IMR-90 (cell line): ENCODE results near the gene STRIP2. TPM values are rescaled to one million over a fixed set of nuclear protein-coding genes. Genes with fewer than 3 reads are reported as not detected.

ENCODE experiments used
- ATAC-seq: fragments of 200-7000 bp; cut with Tn5 transposase; 2 replicates; pipeline ENCODE4 v1.9.1; 2020; ENCODE audit warnings: low read depth, mild to moderate bottlenecking, moderate library complexity
- BruUV-seq: library from RNA; stranded (reverse); fragments of 400-500 nt; replicated peaks from 2 replicates; lab custom pipeline; 2021; lab: Mats Ljungman, UMichigan
- CTCF ChIA-PET: fragments of 300-600 bp; formaldehyde crosslinking; extraction: SDS; loops from one replicate; lab custom pipeline; 2021; ENCODE audit warnings: antibody characterized with exemption; lab: Yijun Ruan, JAX
- POLR2A ChIA-PET: fragments of 300-600 bp; sonication (Branson Sonifier 250); formaldehyde crosslinking; loops from one replicate; lab custom pipeline; 2022; ENCODE audit warnings: antibody characterized with exemption; ENCODE audit not compliant: unreplicated experiment; lab: Charles Lee
- DNase-seq: peaks from one replicate; pipeline ENCODE4 v3.0.0; 2013
- H2AFZ ChIP-seq: replicated peaks from 2 replicates; pipeline ENCODE3; 2013; ENCODE audit warnings: low read length, mild to moderate bottlenecking; ENCODE audit not compliant: poor library complexity
- H2AK5ac ChIP-seq: 2 replicates; pipeline ENCODE4 v1.6.1; 2013; ENCODE audit warnings: low read depth, low read length, inconsistent platforms
- H2AK9ac ChIP-seq: replicated peaks from 2 replicates; pipeline ENCODE3; 2013; ENCODE audit warnings: mild to moderate bottlenecking, low read depth, low read length, moderate library complexity; ENCODE audit not compliant: poor library complexity
- H2BK120ac ChIP-seq: 2 replicates; pipeline ENCODE4 v1.6.1; 2013; ENCODE audit warnings: low read depth, low read length, inconsistent platforms
- H2BK15ac ChIP-seq: 3 replicates; pipeline ENCODE4 v1.6.1; 2013; ENCODE audit warnings: low read depth, low read length, inconsistent platforms
- H2BK20ac ChIP-seq: 2 replicates; pipeline ENCODE4 v1.6.1; 2013; ENCODE audit warnings: low read depth, mild to moderate bottlenecking, inconsistent platforms, low read length, moderate library complexity
- H2BK5ac ChIP-seq: 2 replicates; pipeline ENCODE4 v1.6.1; 2013; ENCODE audit warnings: mild to moderate bottlenecking, low read depth, low read length, inconsistent platforms; ENCODE audit not compliant: poor library complexity, severe bottlenecking
- H3K14ac ChIP-seq: replicated peaks from 2 replicates; pipeline ENCODE4 v1.6.1; 2013; ENCODE audit warnings: low read depth, low read length, inconsistent platforms
- H3K18ac ChIP-seq: 2 replicates; pipeline ENCODE4 v1.6.1; 2013; ENCODE audit warnings: low read depth, low read length, control low read depth
- H3K23ac ChIP-seq: 2 replicates; pipeline ENCODE4 v1.6.1; 2013; ENCODE audit warnings: low read depth, low read length, inconsistent platforms
- H3K27ac ChIP-seq: 2 replicates; pipeline ENCODE4 v1.5.1; 2013; ENCODE audit warnings: mild to moderate bottlenecking, control low read depth, low read length; ENCODE audit not compliant: insufficient read depth
- H3K27me3 ChIP-seq: 2 replicates; pipeline ENCODE4 v1.6.1; 2013; ENCODE audit warnings: low read length; ENCODE audit not compliant: control insufficient read depth, insufficient read depth
- H3K36me3 ChIP-seq: 2 replicates; pipeline ENCODE4 v1.6.1; 2013; ENCODE audit warnings: low read length, mixed read lengths; ENCODE audit not compliant: control insufficient read depth, insufficient read depth
- H3K4ac ChIP-seq: 2 replicates; pipeline ENCODE4 v1.6.1; 2013; ENCODE audit warnings: low read depth, low read length, inconsistent platforms
- H3K4me1 ChIP-seq: 2 replicates; pipeline ENCODE4 v1.6.1; 2013; ENCODE audit warnings: low read length, mixed read lengths; ENCODE audit not compliant: control insufficient read depth, insufficient read depth
- H3K4me2 ChIP-seq: 2 replicates; pipeline ENCODE4 v1.6.1; 2013; ENCODE audit warnings: low read depth, mild to moderate bottlenecking, control low read depth, low read length, moderate library complexity
- H3K4me3 ChIP-seq: 2 replicates; pipeline ENCODE4 v1.5.1; 2013; ENCODE audit warnings: low read depth, mild to moderate bottlenecking, control low read depth, low read length, moderate library complexity; ENCODE audit not compliant: insufficient read depth
- H3K56ac ChIP-seq: 2 replicates; pipeline ENCODE4 v1.6.1; 2013; ENCODE audit warnings: low read length, inconsistent platforms; ENCODE audit not compliant: insufficient read depth; ENCODE audit errors: extremely low read depth
- H3K79me1 ChIP-seq, 2 experiments: 2 replicates each; pipeline ENCODE4 v1.6.1; 2013; ENCODE audit warnings: low read length in 2 of 2, inconsistent platforms in 1 of 2, low read depth in 1 of 2
- H3K9ac ChIP-seq: 2 replicates; pipeline ENCODE4 v1.6.1; 2013; ENCODE audit warnings: low read depth, low read length, control low read depth
- H3K9me1 ChIP-seq: 2 replicates; pipeline ENCODE4 v1.6.1; 2013; ENCODE audit warnings: low read length, inconsistent platforms; ENCODE audit not compliant: insufficient read depth
- H3K9me3 ChIP-seq: 2 replicates; pipeline ENCODE4 v1.6.1; 2013; ENCODE audit warnings: low read length; ENCODE audit not compliant: control insufficient read depth, insufficient read depth
- H4K20me1 ChIP-seq: 2 replicates; pipeline ENCODE4 v1.6.1; 2013; ENCODE audit warnings: low read length, inconsistent platforms; ENCODE audit not compliant: insufficient read depth
- H4K5ac ChIP-seq: 2 replicates; pipeline ENCODE4 v1.6.1; 2013; ENCODE audit warnings: mild to moderate bottlenecking, low read depth, low read length, control low read depth
- H4K8ac ChIP-seq, 2 experiments: 2 replicates each; pipeline ENCODE4 v1.6.1; 2013; ENCODE audit warnings: low read depth in 2 of 2, low read length in 2 of 2, control low read depth in 1 of 2, inconsistent platforms in 1 of 2
- H4K91ac ChIP-seq: 2 replicates; pipeline ENCODE4 v1.6.1; 2013; ENCODE audit warnings: low read depth, low read length, inconsistent platforms; ENCODE audit not compliant: insufficient read depth
- BHLHE40 ChIP-seq: fragments of 150-350 bp; IDR thresholded peaks from 2 replicates; pipeline ENCODE4 v1.6.1; 2016; ENCODE audit warnings: mild to moderate bottlenecking, low read depth, low read length
- CEBPB ChIP-seq: IDR thresholded peaks from 2 replicates; pipeline ENCODE4 v1.6.1; 2012; ENCODE audit warnings: low read depth, low read length, improper control_type of control experiment
- FOS ChIP-seq: fragments of 150-350 bp; IDR thresholded peaks from 2 replicates; pipeline ENCODE4 v1.6.1; 2016; ENCODE audit warnings: low read depth, low read length
- MAFK ChIP-seq: IDR thresholded peaks from 2 replicates; pipeline ENCODE4 v1.6.1; 2012; ENCODE audit warnings: low read depth, low read length, improper control_type of control experiment
- MAZ ChIP-seq: IDR thresholded peaks from 2 replicates; pipeline ENCODE4 v1.6.1; 2012; ENCODE audit warnings: low read depth, mild to moderate bottlenecking, low read length, improper control_type of control experiment, moderate library complexity, borderline replicate concordance
- MXI1 ChIP-seq: IDR thresholded peaks from 2 replicates; pipeline ENCODE4 v1.6.1; 2012; ENCODE audit warnings: low read depth, mild to moderate bottlenecking, low read length, moderate library complexity, borderline replicate concordance
- NFE2L2 ChIP-seq: fragments of 150-350 bp; IDR thresholded peaks from 2 replicates; pipeline ENCODE4 v1.6.1; 2016; ENCODE audit warnings: low read depth, mild to moderate bottlenecking, low read length
- POLR2A ChIP-seq: IDR thresholded peaks from 2 replicates; pipeline ENCODE4 v1.6.1; 2012; ENCODE audit warnings: mild to moderate bottlenecking, low read depth, low read length
- RCOR1 ChIP-seq: IDR thresholded peaks from 2 replicates; pipeline ENCODE4 v1.6.1; 2012; ENCODE audit warnings: mild to moderate bottlenecking, low read length, improper control_type of control experiment; ENCODE audit not compliant: insufficient replicate concordance
- RFX5 ChIP-seq: IDR thresholded peaks from 2 replicates; pipeline ENCODE4 v1.8.0; 2012; ENCODE audit warnings: low read depth, mild to moderate bottlenecking, low read length, moderate library complexity
- dilution Hi-C: fragments of 300-500 bp; cut with HindIII; formaldehyde crosslinking; loops from one replicate; pipeline ENCODE4 v1.14.3; 2018; ENCODE audit warnings: low sequenced_read_pairs; ENCODE audit not compliant: unreplicated experiment
- in situ Hi-C: fragments of 300-500 bp; cut with MboI; formaldehyde crosslinking; loops from 3 replicates; pipeline ENCODE4 v1.14.3; 2019; ENCODE audit warnings: low sequenced_read_pairs, inconsistent platforms, mixed read lengths
- intact Hi-C: fragments of 100-400 bp; cut with micrococcal nuclease; formaldehyde crosslinking; loops from 2 replicates; pipeline ENCODE4 v1.10.0; 2022
- polyA plus RNA-seq, 3 experiments: library from polyadenylated mRNA; depleted of rRNA; stranded (reverse); fragments of >200 nt; gene quantifications; 2 replicates each; pipeline ENCODE4 v1.2.3, GENCODE V29; 2012; ENCODE audit warnings: low replicate concordance in 1 of 3
- total RNA-seq: library from RNA; depleted of rRNA; stranded (reverse); fragments of >200 nt; gene quantifications from 2 replicates; pipeline ENCODE4 v1.2.3, GENCODE V29; 2012
- TF ChIP-seq, protein P1 (sequence below): fragments of 150-350 bp; IDR thresholded peaks from 2 replicates; pipeline ENCODE4 v1.6.1; 2017; ENCODE audit warnings: mild to moderate bottlenecking, antibody characterized with exemption, low read length, low read depth
- TF ChIP-seq, protein P2 (sequence below): conservative IDR thresholded peaks from 2 replicates; pipeline ENCODE4 v1.5.1; 2012; ENCODE audit warnings: mild to moderate bottlenecking, low read depth, low read length, improper control_type of control experiment
- TF ChIP-seq, protein P3 (sequence below): fragments of 150-350 bp; IDR thresholded peaks from 2 replicates; pipeline ENCODE4 v1.6.1; 2016; ENCODE audit warnings: low read depth, mild to moderate bottlenecking, low read length, moderate library complexity, borderline replicate concordance

The STRIP2 gene
- total and polyA plus RNA-seq, 2 of the 4 experiments (the other 2 are of a cell fraction), result 1.8 to 3.0 TPM

DNA sequence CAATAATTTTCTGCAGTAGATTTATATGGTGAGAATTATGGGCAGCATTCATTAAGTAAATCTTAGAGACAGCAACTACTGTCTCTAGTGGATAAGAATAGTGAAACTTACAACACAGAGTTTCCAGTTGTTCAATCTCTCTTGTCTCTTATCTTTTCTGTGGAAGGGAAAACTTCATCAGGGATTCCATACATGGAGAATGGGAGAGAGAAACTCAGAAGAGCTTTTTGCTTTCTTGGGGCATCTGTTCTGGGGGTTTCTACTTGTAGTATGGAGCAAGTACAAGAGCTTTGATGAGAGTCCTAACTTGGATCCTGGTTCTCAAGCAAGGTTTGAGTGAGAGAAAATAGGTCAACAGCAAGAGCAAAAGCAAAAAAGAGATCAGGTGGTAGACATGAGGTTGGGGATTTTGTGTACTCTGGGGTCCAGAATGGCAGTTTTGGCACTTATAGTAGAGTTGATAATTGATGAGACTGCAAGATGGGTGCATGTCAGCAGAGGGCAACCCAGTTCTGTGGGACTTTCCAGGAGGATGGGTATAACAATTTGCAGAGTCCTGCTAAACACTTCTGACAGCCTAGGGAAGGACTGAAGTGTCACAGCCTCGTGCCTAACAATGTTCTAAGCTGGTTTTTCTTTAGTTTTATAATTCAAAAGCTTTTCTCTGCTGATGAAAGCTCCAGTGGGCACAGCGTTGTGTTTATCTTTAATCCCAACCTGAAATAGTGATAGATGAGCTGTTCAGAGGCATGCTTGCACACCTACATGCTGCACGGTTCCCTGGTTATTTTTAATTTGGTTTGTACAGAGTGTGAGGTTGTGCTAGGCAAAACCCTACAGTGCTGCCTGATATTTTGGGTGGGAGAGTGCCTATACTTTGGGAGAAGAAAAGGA lies 32.0 kb upstream of the STRIP2 start (continued):
- no peak for TF ChIP-seq FOS

DNA sequence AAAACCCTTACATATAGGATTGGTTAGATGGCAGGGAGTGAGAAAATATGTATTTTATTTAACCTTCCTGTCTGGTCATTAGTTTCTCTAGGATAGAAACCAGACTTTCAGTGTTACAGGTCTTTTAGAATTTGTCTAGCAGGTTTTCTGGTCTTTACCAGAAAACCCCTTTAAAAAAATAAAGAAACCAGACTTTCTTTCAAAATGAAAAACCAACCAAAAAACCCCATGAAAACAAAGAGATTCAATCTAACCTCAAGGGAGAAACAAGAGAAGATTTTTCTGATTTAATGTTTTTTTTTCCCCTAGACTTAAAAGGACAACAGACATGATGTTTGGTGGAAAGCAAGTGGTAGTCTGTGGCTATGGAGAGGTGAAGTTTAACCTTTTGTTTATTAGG lies 28.7 kb upstream of the STRIP2 start:
- no peaks in the 10 kb centered on the region for H3K79me1 ChIP-seq
- dilution Hi-C loops, result no loop called here
- H3K27ac ChIP-seq, result no peak overlapping the region
- H3K9me3 ChIP-seq, result no peaks in the 10 kb centered on the region
- CTCF ChIA-PET, result no interaction called here
- DNase-seq (no peak), ATAC-seq (no peak)
- H2AFZ ChIP-seq, result no peak overlapping the region
- H4K91ac ChIP-seq, result no peak overlapping the region
- H4K5ac ChIP-seq, result no peak overlapping the region
- in situ Hi-C loops, result no loop called here
- H4K8ac ChIP-seq, result no peak overlapping the region
- H2BK15ac ChIP-seq, result no peak overlapping the region
- H2AK9ac ChIP-seq, result no peak overlapping the region
- no peak overlapping the region for H3K4me3 ChIP-seq
- no peak overlapping the region for H3K4me2 ChIP-seq
- H3K9me1 ChIP-seq, result no peaks in the 10 kb centered on the region
- H3K4ac ChIP-seq, result no peak overlapping the region
- H3K56ac ChIP-seq, result no peak overlapping the region
- no peak overlapping the region for H2AK5ac ChIP-seq
- BruUV-seq, result no TSS peak
- H3K36me3 ChIP-seq, result no peaks in the 10 kb centered on the region
- peaks cover 5% of the 10 kb centered on the region for H3K4me1 ChIP-seq
- POLR2A ChIA-PET, result no interaction called here
- no peaks in the 10 kb centered on the region for H3K27me3 ChIP-seq
- H3K14ac ChIP-seq, result no peak overlapping the region
- no peak overlapping the region for H3K9ac ChIP-seq
- intact Hi-C loops, result no loop called here
- no peak overlapping the region for H2BK5ac ChIP-seq
- H2BK120ac ChIP-seq, result no peak overlapping the region
- no peaks in the 10 kb centered on the region for H4K20me1 ChIP-seq
- H3K18ac ChIP-seq, result no peak overlapping the region
- H3K23ac ChIP-seq, result no peak overlapping the region
- no peak overlapping the region for H2BK20ac ChIP-seq
- TF ChIP-seq, protein P1, sequence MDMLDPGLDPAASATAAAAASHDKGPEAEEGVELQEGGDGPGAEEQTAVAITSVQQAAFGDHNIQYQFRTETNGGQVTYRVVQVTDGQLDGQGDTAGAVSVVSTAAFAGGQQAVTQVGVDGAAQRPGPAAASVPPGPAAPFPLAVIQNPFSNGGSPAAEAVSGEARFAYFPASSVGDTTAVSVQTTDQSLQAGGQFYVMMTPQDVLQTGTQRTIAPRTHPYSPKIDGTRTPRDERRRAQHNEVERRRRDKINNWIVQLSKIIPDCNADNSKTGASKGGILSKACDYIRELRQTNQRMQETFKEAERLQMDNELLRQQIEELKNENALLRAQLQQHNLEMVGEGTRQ, result no peak
- no peak for TF ChIP-seq BHLHE40
- no peak for TF ChIP-seq CEBPB
- TF ChIP-seq MXI1, result no peak
- no peak for TF ChIP-seq NFE2L2
- no peak for TF ChIP-seq RCOR1
- no peak for TF ChIP-seq RFX5
- TF ChIP-seq, protein P2, sequence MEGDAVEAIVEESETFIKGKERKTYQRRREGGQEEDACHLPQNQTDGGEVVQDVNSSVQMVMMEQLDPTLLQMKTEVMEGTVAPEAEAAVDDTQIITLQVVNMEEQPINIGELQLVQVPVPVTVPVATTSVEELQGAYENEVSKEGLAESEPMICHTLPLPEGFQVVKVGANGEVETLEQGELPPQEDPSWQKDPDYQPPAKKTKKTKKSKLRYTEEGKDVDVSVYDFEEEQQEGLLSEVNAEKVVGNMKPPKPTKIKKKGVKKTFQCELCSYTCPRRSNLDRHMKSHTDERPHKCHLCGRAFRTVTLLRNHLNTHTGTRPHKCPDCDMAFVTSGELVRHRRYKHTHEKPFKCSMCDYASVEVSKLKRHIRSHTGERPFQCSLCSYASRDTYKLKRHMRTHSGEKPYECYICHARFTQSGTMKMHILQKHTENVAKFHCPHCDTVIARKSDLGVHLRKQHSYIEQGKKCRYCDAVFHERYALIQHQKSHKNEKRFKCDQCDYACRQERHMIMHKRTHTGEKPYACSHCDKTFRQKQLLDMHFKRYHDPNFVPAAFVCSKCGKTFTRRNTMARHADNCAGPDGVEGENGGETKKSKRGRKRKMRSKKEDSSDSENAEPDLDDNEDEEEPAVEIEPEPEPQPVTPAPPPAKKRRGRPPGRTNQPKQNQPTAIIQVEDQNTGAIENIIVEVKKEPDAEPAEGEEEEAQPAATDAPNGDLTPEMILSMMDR, result no peak
- TF ChIP-seq MAZ, result no peak
- TF ChIP-seq POLR2A, result no peak
- TF ChIP-seq, protein P3, sequence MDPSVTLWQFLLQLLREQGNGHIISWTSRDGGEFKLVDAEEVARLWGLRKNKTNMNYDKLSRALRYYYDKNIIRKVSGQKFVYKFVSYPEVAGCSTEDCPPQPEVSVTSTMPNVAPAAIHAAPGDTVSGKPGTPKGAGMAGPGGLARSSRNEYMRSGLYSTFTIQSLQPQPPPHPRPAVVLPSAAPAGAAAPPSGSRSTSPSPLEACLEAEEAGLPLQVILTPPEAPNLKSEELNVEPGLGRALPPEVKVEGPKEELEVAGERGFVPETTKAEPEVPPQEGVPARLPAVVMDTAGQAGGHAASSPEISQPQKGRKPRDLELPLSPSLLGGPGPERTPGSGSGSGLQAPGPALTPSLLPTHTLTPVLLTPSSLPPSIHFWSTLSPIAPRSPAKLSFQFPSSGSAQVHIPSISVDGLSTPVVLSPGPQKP, result no peak
- TF ChIP-seq FOS, result no peak
- TF ChIP-seq MAFK, result no peak
